ENCODE results near the gene LZTFL1.

- TF ChIP-seq CTCF (conservative IDR thresholded peaks at IDR 0.05; ENCODE audit: low read depth, low read length), result no peak
- TF ChIP-seq EZH2 (IDR thresholded peaks at IDR 0.05; ENCODE audit: borderline replicate concordance, low read depth, low read length, poor library complexity, severe bottlenecking), result no peak
Observed at GRCh38 chr3:45844616-45845015, 2.7 kb upstream of the LZTFL1 start.
